GM18519 (cell line): Measurements from ENCODE around the gene IL9.
"Not testable (repeated sequence)": the region's sequence is repeated elsewhere in the genome, so short reads cannot be mapped to it uniquely, and the experiment has no call there.

Experiments used
- ATAC-seq: cut with Tn5 transposase; IDR thresholded peaks from one replicate; pipeline ENCODE4 v1.9.1; 2021; ENCODE audit warnings: mild to moderate bottlenecking, moderate library complexity; ENCODE audit not compliant: unreplicated experiment, low FRiP score

IL9 gene

DNA sequence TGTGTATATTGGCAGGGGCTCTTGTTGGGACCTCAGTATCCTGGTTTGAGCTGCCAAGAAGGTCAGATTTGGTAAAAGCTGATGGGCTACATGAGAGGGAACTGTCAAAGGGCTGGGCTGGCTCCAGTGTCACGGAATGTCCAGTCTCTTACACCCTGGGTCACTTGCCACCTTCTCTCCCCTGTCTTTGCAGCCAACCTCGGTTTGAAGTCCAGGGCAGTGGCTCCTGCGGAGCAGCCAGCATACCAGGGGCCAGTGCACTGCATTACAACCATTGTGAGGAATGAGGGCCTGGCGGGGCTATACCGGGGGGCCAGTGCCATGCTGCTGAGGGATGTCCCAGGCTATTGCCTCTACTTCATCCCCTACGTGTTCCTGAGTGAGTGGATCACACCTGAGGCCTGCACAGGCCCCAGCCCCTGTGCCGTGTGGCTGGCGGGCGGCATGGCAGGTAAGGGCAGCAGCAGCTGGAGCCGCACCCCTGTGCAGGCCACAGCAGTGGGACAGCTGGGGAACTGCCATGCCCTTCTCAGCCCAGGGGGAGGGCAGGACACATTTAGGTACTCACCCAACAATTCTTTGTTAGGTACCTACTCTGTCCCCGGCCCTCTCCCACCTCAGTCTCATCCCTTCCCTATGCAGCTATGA lies 24.2 kb downstream of the IL9 start:
- no peak for ATAC-seq

DNA sequence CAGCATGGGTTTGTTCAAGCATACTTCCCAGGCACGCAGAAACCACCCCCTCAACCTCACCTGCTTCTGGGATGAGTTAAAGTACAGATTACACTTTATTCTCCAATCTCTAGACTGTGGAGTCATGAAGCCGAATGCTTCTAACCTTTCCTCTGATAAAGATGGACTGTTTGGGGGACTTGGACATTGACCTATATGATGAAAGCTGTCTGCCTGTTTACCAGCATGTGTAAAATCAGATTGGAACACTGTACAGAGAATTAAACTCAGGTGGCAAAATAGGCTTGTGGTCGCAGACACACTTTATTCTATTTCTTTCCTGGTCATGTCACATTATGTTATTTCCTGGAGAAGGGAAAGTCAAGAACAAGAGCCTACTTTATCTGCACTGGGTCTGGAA lies 25.7 kb downstream of the IL9 start:
- ATAC-seq: no peak

GRCh38 chr5:135869276-135869675 lies 26.4 kb downstream of the IL9 start:
- no peak for ATAC-seq

DNA sequence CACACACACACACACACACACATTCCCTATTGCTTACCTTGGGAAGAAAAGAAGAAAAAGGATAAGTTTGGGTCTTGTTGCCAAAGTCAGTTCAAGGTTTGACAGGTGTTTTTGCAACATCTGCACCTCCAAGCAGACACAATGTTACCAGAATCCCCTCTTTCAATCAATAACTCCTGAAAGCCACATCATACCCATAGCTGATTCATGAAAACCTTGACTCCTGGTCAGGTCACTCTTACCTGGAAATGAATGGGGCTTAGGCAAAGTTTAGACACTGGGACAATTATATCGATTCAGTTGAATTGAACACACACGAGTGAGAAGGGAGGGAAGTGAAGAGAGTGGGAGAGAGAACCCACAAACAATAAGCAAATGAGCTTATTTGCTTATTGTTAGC lies 27.0 kb downstream of the IL9 start:
- ATAC-seq: no peak

- ATAC-seq: no peak
Measured at GRCh38 chr5:135867599-135867998, 28.0 kb downstream of the IL9 start.

- ATAC-seq: no peak
Measured at GRCh38 chr5:135866016-135866415, 29.6 kb downstream of the IL9 start.

GRCh38 chr5:135864503-135865435 lies 30.9 kb downstream of the IL9 start:
- ATAC-seq: no peak

DNA sequence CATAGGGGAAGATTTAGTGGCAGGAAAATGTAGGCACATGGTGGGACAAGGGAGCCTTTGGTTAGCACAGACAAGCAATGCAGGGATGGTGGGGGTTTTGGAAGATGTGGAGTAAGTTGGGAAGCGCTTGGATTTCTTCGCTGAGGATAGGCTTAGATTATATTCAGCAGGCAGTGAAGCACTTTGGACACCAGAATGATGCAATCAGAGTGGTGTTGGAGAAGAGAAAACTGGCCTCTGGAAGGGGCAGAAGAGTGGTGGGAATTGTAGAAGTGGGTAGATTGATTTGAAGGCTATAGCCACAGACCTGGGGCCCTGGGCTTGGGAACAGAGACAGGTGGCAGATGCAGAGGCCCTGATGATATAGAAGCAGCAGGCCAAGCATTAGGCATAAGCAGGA lies 32.9 kb downstream of the IL9 start:
- no peak for ATAC-seq

DNA sequence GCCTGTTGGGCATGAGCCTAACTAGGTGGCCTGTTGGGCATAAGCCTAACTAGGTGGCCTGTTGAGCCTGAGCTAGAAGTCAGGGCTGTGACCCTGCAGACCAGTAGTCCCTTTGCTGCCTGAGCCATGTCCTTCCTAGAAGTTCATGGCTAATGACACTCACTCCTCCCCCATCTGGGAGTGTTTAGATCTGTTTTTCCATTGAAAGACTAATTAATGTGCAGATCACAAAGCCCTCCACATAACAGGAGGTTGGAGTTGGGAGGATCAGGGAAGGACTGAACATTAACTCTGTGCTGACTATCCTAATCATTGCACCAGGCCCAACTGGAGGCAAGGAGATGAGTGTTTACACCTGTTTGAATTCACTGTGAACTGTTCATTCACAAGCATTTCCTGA lies 33.6 kb downstream of the IL9 start:
- ATAC-seq: no peak

GRCh38 chr5:135861641-135862040 lies 34.0 kb downstream of the IL9 start:
- no peak for ATAC-seq

GRCh38 chr5:135859641-135860040 lies 36.0 kb downstream of the IL9 start:
- ATAC-seq: no peak

DNA sequence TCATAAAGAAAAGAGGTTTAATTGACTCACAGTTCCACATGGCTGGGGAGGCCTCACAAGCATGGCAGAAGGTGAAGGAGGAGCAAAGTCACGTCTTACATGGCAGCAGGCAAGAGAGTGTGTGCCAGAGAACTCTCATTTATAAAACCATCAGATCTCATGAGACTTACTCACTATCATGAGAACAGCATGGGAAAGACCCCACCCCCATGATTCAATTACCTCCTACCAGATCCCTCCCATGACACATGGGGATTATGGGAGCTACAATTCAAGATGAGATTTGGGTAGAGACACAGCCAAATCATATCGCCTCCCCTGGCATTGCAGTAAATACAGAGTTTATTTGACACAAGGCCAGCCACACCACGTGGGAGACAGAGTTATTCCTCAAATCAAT lies 36.5 kb downstream of the IL9 start:
- not testable (repeated sequence) for ATAC-seq

DNA sequence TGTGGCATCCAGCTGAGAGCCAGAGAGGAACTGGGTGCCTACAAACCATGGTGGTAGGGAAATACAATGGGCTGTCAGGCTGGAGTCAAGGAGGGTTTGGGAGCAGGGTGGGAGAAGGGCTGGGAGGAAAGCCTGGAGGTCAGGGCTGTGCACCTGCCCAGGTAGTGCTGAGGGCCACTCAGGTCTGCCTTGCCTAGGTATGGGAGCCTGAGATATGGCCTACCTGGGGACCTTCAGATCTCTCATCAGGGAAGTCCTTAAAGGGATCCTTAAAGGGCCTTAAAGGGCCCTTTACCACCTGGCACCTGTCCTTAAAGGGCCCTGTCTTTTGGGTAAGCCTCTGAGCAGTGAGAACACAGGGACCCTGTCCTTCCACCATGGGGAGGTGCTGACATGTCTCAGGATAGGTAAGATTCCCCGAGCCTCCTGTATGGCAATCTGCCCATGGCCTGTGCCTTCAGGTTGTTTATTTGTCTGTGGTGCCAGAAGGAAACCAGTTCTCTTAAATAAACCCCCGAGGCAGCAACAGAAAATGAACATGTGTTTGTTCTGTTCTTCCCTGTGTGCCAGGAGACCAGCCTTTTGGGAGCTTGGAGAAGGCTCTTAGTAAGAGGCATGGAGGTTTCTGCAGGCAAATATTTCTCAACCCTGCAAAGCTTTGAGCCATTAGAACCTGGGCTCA lies 37.9 kb downstream of the IL9 start:
- ATAC-seq: no peak

- ATAC-seq: no peak
Measured at GRCh38 chr5:135851915-135852845, 43.5 kb downstream of the IL9 start.

DNA sequence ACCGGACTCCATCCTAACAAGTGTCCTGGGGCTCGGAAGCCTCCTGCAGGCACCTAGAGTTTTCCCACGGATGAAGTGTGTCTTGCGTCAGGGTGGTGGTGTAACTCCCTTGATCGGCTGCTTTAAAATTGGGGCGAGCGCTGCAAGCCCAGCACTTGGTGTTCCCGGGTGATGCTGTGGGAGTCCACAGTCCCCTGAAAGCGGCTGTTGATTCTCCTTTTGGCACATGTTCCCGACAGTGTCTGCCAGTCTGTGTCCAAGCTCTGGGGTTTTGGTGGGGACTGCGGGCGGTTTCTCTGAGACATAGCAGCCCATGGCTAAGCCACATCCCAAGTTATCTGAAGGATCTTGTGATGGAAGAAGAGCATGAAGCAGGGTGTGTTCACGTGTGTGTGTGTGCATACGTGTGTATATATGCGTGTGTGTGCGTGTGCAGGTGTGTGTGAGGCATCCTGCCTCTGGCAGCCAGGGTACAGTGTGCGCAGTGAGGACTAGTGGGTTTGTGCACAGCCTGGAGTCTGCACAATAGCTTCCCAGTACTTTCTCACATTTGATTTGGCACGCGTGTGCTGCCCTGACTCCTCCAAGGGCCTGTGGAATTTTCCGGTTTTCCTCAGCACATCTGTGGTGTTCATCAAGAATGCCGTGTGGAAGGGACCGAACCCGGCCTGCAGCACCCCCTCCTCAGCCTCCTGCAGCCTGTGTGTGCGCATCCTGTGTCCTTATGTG lies 44.3 kb downstream of the IL9 start:
- ATAC-seq: no peak

GRCh38 chr5:135850671-135851070 lies 45.0 kb downstream of the IL9 start:
- no peak for ATAC-seq

DNA sequence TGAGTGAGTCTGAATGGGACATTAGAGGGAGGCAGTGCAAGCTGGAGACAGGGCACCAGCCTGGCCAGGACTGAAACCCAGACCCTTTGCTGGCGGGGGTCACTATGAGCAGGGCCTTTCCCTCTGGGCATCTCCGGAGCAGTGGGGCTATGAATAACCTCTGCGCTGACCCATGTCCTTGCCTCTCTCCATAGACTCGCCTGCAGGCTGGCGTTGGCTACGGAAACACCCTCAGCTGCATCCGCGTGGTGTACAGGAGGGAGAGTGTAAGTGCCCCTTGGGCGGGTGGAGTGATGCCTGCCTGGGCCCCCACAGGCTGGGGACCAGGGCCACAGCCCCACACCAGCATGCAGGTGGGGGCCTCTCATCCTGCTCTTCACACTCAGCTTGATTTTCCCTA lies 45.4 kb downstream of the IL9 start:
- ATAC-seq: no peak

DNA sequence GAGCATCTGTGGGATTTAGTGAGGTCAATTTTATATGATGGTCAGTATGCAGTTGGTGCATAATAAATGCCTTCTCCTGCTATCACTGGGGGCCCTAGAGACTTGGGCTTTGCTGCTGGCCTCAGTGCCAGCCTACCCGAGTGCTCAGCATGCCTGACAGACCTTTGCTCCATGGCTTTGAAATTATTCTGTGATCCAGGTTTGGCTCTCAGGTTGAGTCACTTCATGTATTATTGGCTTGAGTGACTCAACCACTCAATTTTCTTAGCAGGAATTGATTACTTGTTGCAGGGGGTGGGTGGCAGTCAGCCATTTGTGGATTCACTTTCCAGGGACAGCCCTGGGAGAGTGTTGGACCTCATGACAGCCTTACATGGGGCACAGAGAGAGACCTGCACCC lies 47.7 kb downstream of the IL9 start:
- ATAC-seq: no peak

DNA sequence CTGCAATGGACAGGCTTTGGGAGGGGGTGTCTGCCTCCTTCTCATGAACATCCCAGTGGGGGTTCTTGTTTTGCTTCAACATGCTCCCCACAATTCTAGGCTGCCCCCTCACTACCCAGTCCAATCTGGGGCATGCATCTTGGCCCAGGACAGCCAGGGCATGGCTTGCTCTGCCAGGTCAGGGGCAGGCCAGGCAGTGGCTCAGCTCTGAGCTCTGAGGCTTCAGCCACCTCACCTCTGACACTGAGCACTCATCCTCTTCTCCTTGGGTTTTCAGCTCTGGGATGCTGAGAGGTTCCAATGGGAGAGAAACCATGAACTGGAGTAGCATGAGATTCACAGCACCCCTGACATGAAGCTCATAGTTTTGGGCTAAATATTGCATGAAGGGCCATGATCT lies 49.3 kb downstream of the IL9 start:
- ATAC-seq: no peak
